ENCODE measurements around the gene LRP1.
"Not testable (repeated sequence)": the region's sequence is repeated elsewhere in the genome, so short reads cannot be mapped to it uniquely, and the experiment has no call there.

Gene LRP1

DNA sequence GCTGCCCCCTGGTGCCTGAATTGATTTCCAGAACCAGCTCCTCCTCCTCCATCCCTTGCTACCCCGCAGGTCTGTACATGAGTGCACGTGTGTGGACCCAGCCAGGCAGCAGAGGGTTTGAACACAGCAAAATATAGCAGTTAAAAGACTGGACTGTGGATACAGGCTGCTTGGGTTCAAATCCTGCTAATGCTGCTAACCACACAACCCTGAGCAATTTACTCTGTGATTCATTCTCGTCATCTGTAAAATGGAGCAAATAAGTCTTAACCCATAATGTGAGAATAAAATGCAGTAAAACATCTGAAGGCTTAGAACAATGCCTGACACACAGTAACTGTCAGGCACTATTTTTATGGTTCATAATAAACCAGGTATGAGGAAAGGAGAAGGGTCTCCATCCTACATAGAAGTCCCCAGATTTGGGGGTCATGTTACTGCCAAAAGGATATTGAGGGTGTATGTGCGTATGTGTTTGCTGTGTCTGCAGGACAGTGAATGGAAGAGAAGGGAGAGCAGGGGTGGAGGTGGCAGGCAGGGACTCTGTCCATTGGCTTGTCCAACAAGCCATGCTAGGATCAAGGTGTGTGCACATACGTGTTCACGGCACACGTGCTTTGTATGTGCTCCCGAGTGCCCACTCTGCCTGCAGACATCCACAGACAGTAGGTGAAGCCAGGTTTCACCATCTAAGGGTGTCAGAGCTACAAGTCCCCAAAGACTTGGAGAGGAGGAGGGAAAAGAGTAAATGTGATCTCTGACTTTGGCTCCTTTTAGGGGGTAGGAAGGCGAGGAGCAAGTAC is 15.6 kb upstream of the LRP1 start:
- peaks cover 0 to 9% (median 5%) of the 10 kb centered on the region in 5 donors for H3K36me3 ChIP-seq (ENCODE audit: control insufficient read depth in 5 of 5, insufficient read depth in 5 of 5, low read length in 5 of 5)
- peak overlapping the region; percentile 100 for H3K27ac ChIP-seq (ENCODE audit: low read depth, low read length)
- H3K27me3 ChIP-seq (ENCODE audit: control insufficient read depth in 5 of 5, insufficient read depth in 4 of 5, low read length in 5 of 5), result no peaks in the 10 kb centered on the region
- H3K4me1 ChIP-seq (ENCODE audit: control insufficient read depth in 5 of 5, insufficient read depth in 5 of 5, low read length in 5 of 5), result peaks cover 5 to 43% (median 40%) of the 10 kb centered on the region in 5 donors
- H3K9me3 ChIP-seq (ENCODE audit: control insufficient read depth in 5 of 5, low read length in 5 of 5), result no peaks in the 10 kb centered on the region
- H3K4me3 ChIP-seq (ENCODE audit: low read depth in 1 of 5, low read length in 5 of 5), result peak overlapping the region; percentile 78 to 98 (median 94)
- H3K9ac ChIP-seq (ENCODE audit: low read length in 5 of 5), result peak overlapping the region in 3 of 5 donors; percentile 53 to 95 (median 92)

DNA sequence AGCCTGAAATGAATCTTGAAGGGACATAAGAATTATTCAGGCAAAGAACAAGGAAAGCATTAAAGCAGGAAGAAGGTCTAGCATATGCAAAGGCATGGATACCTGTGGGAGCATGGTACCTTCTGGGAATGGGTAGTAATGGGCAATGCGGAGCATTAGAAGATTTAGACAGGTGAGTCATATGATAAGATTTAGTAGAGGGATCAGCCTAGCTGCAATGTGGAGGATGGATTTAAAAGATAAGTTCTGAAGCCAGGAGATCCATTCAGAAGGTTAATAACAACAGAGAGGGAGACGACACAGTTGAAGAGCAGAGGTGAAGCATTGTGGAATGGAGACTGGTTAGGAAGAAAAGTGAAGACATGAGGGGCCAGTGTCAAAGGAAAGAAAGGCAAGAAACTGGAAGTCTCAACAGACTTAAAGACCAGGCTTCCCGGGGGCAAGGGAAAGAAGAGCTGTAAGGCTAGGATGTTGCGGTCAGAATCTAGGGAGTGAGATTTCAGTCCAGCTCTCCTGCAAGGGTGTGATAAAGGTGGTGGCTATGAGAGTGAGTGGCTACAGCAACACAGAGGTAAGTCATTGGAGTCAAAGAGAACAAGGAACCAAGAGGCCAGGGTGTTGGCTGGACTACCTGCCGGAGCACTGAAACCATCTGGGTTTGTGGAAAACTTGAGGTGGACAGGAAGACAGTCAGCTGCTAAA is 11.6 kb upstream of the LRP1 start:
- H3K9ac ChIP-seq (ENCODE audit: low read length in 5 of 5), result no peak overlapping the region

DNA sequence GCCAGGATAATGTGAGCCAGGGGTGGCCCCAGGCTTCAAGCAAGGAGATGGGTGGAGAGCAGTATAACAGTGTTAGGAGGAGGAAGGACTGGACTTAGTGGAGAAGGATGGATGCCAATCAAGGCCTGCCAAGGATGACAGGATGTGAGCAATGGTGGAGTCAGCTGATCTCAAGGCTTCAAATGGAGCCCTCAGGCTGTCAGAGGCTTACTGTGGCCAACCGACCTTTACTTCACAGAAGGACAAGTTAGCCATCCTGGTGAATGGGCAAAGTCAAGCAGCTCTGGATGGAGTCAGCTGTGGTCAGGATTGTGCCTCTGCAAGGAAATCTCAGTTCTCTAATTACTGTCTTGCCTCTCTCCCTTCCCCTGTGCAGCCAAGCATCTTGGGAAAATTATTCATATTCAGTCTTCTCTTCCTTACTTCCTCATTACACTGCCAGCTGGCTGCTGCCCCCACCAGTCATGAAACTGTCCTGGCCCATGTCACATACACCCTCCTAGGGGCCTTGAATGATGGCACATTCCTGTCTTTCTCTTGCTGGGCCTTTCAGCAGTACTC is 9.5 kb upstream of the LRP1 start:
- H3K27ac ChIP-seq (ENCODE audit: low read depth, low read length), result no peak overlapping the region
- no peak overlapping the region for H3K4me3 ChIP-seq (ENCODE audit: low read depth in 1 of 5, low read length in 5 of 5)
- no peaks in the 10 kb centered on the region for H3K36me3 ChIP-seq (ENCODE audit: control insufficient read depth in 5 of 5, insufficient read depth in 5 of 5, low read length in 5 of 5)

More for the DNA sequence above, 11.6 kb upstream of the LRP1 start:
- Histone ChIP-seq H3K9me3 (ENCODE audit: control insufficient read depth in 5 of 5, low read length in 5 of 5) (no peaks in the 10 kb centered on the region), H3K36me3 (ENCODE audit: control insufficient read depth in 5 of 5, insufficient read depth in 5 of 5, low read length in 5 of 5) (no peaks in the 10 kb centered on the region), H3K4me1 (ENCODE audit: control insufficient read depth in 5 of 5, insufficient read depth in 5 of 5, low read length in 5 of 5) (peaks cover 5 to 22% (median 10%) of the 10 kb centered on the region in 5 donors), H3K4me3 (ENCODE audit: low read depth in 1 of 5, low read length in 5 of 5) (no peak overlapping the region), H3K27me3 (ENCODE audit: control insufficient read depth in 5 of 5, insufficient read depth in 4 of 5, low read length in 5 of 5) (no peaks in the 10 kb centered on the region), H3K27ac (ENCODE audit: low read depth, low read length) (no peak overlapping the region)

DNA sequence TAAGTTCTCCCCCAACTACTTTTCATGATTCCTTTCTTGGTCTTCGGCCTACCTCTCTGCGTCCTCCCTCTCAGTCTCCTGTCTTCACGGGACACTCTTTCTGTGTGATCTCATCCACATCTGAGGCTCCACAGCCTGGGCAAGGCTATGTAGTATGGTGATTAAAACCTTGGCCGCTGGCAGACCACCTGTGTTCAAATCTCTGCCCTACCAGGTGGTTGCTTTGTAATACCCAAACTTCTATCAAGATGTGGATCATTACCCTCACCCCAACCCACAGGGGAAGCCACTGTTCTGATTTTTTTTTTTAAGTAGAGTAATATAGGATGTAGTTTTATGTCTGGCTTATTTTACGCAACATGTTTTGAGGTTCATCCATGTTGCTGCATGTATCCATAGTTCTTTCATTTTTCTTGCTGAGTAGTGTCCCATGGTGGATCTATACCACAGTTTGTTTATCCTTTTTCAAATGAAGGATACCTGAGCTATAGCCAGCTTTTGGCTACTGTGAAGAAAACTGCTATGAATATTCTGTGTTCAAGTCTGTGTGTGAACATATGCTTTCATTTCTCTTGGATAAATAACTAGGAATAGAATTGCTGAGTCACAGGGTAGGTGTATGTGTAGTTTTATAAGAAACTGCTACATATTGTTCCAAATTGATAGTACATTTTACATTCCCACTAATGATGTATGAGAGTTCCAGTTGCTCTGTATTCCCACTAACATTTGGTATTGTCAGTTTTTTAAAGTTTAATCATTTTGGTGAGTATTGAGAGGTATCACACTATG is 8.8 kb upstream of the LRP1 start:
- no peak overlapping the region for H3K9ac ChIP-seq (ENCODE audit: low read length in 5 of 5)
- no peaks in the 10 kb centered on the region for H3K27me3 ChIP-seq (ENCODE audit: control insufficient read depth in 5 of 5, insufficient read depth in 4 of 5, low read length in 5 of 5)
- H3K9me3 ChIP-seq (ENCODE audit: control insufficient read depth in 5 of 5, low read length in 5 of 5), result no peaks in the 10 kb centered on the region
- H3K4me1 ChIP-seq (ENCODE audit: control insufficient read depth in 5 of 5, insufficient read depth in 5 of 5, low read length in 5 of 5), result peaks cover 0 to 12% (median 2%) of the 10 kb centered on the region in 5 donors
- no peaks in the 10 kb centered on the region for H3K36me3 ChIP-seq (ENCODE audit: control insufficient read depth in 5 of 5, insufficient read depth in 5 of 5, low read length in 5 of 5)
- no peak overlapping the region for H3K4me3 ChIP-seq (ENCODE audit: low read depth in 1 of 5, low read length in 5 of 5)
- H3K27ac ChIP-seq (ENCODE audit: low read depth, low read length), result no peak overlapping the region

More for the DNA sequence above, 9.5 kb upstream of the LRP1 start:
- H3K4me1 ChIP-seq (ENCODE audit: control insufficient read depth in 5 of 5, insufficient read depth in 5 of 5, low read length in 5 of 5), result peaks cover 0 to 12% (median 2%) of the 10 kb centered on the region in 5 donors
- no peaks in the 10 kb centered on the region for H3K9me3 ChIP-seq (ENCODE audit: control insufficient read depth in 5 of 5, low read length in 5 of 5)
- H3K27me3 ChIP-seq (ENCODE audit: control insufficient read depth in 5 of 5, insufficient read depth in 4 of 5, low read length in 5 of 5), result no peaks in the 10 kb centered on the region
- H3K9ac ChIP-seq (ENCODE audit: low read length in 5 of 5), result no peak overlapping the region

DNA sequence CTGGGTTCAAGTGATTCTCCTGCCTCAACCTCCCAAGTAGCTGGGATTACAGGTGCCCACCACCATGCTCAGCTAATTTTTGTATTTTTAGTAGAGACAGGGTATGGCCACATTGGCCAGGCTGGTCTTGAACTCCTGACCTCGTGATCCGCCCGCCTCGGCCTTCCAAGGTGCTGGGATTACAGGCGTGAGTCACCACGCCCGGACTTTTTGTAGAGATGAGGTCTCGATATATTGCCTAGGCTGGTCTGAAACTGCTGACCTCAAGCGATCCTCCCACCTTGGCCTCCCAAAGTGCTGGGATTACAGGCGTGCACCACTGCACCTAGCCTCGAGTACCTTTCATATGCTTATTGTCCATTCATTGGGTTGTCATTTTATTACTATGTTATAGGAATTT is 7.6 kb upstream of the LRP1 start:
- H3K4me3 ChIP-seq (ENCODE audit: low read depth in 1 of 5, low read length in 5 of 5); H3K9ac ChIP-seq (ENCODE audit: low read length in 5 of 5); H3K27me3 ChIP-seq (ENCODE audit: control insufficient read depth in 5 of 5, insufficient read depth in 4 of 5, low read length in 5 of 5); H3K27ac ChIP-seq (ENCODE audit: low read depth, low read length); H3K36me3 ChIP-seq (ENCODE audit: control insufficient read depth in 5 of 5, insufficient read depth in 5 of 5, low read length in 5 of 5); H3K9me3 ChIP-seq (ENCODE audit: control insufficient read depth in 5 of 5, low read length in 5 of 5): not testable (repeated sequence)
- H3K4me1 ChIP-seq (ENCODE audit: control insufficient read depth in 5 of 5, insufficient read depth in 5 of 5, low read length in 5 of 5), result peaks cover 0 to 12% (median 2%) of the 10 kb centered on the region in 5 donors

DNA sequence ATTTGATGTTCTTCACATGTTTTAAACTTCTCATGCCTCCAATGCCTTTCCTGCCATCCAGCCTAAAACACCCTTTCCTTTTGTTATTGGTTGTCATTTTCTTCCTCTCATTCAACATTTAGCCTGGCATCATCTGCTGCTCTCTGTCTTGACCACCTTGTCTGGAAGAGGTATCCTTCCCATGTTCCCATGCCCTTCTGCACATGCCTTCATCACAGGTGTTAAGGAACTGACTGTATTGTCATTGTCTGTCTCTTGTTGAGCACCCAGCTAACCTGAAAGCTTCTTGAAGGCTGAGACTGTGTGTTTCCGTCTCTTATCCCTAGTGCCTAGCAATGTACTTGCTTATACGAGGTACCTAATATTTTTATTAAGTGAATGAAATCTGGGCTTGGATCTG is 4.5 kb upstream of the LRP1 start:
- Histone ChIP-seq H3K9me3 (ENCODE audit: control insufficient read depth in 5 of 5, low read length in 5 of 5) (no peaks in the 10 kb centered on the region), H3K27me3 (ENCODE audit: control insufficient read depth in 5 of 5, insufficient read depth in 4 of 5, low read length in 5 of 5) (no peaks in the 10 kb centered on the region), H3K36me3 (ENCODE audit: control insufficient read depth in 5 of 5, insufficient read depth in 5 of 5, low read length in 5 of 5) (no peaks in the 10 kb centered on the region), H3K27ac (ENCODE audit: low read depth, low read length) (no peak overlapping the region), H3K4me3 (ENCODE audit: low read depth in 1 of 5, low read length in 5 of 5) (no peak overlapping the region), H3K4me1 (ENCODE audit: control insufficient read depth in 5 of 5, insufficient read depth in 5 of 5, low read length in 5 of 5) (peaks cover 2 to 24% (median 15%) of the 10 kb centered on the region in 5 donors), H3K9ac (ENCODE audit: low read length in 5 of 5) (no peak overlapping the region)

DNA sequence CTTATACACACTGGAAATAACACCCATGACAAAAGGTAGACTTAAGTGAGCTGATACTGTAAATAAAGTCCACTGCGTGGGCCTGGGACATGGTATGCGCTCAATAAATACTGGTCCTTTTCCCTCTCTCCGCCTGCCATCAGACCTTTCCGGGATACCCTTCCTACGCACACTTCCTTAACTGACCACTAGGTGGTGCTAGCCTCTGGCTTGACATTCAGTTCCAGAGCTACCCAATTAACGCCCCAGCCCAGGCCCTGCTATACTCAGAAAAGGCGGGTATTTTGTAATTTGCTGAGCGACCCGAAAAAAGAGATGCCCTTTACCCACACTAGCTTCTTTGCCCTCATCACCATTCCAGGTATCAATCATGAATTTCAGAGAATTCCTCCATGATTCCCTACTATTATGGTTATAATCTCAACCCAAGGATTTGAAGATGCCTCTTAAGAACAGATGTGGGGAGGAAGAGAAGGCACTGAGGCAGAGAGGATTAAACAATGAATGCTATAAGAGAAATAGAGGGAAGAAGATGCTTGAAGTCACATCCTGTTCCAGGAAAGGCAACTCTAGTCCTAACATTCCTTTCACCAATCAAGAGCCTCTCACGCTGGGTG is 3.9 kb upstream of the LRP1 start:
- H3K4me3 ChIP-seq (ENCODE audit: low read depth in 1 of 5, low read length in 5 of 5), result no peak overlapping the region
- H3K27me3 ChIP-seq (ENCODE audit: control insufficient read depth in 5 of 5, insufficient read depth in 4 of 5, low read length in 5 of 5), result no peaks in the 10 kb centered on the region
- H3K4me1 ChIP-seq (ENCODE audit: control insufficient read depth in 5 of 5, insufficient read depth in 5 of 5, low read length in 5 of 5), result peaks cover 2 to 24% (median 12%) of the 10 kb centered on the region in 5 donors
- H3K9ac ChIP-seq (ENCODE audit: low read length in 5 of 5), result peak overlapping the region in 1 of 5 donors; percentile 2
- H3K36me3 ChIP-seq (ENCODE audit: control insufficient read depth in 5 of 5, insufficient read depth in 5 of 5, low read length in 5 of 5), result no peaks in the 10 kb centered on the region
- H3K27ac ChIP-seq (ENCODE audit: low read depth, low read length), result peak overlapping the region; percentile 21
- H3K9me3 ChIP-seq (ENCODE audit: control insufficient read depth in 5 of 5, low read length in 5 of 5), result no peaks in the 10 kb centered on the region

DNA sequence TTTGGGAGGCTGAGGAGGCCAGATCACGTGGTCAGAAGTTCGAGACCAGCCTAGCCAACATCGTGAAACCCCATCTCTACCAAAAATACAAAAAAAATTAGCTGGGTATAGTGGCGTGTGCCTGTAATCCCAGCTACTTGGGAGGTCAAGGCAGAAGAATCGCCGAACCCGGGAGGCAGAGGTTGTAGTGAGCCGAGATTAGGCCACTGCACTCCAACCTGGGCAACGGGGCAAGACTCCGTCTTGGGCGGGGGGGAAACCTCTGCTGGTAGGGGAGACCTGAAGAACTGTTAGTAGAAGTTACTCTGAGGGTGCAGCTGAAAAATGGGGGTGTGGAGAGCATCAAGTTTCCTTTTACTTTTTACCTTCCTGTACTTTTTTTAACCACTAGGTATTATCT is 2.2 kb upstream of the LRP1 start:
- no peak overlapping the region for H3K27ac ChIP-seq (ENCODE audit: low read depth, low read length)

DNA sequence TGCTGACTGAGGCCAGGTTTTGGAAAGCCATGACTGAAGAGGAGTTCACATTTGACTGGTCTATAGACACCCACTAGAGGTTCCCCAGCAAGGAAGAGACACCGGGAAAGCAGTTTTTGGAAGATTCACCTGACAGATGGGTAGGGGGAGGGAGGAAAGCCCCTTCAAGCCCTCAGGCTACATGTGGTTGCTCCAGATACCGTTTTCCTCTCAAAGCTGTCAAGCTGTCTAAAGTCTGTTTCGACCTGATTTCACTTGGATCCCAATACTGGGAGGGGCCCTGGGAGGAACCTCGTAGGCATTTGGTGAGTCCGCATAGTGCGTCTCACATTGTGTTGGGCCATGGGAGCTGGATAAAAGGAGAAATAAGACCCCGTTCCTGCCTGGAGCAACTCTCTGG is 1.7 kb upstream of the LRP1 start:
- peak overlapping the region; percentile 64 to 89 (median 77) for H3K4me3 ChIP-seq (ENCODE audit: low read depth in 1 of 5, low read length in 5 of 5)
- H3K27ac ChIP-seq (ENCODE audit: low read depth, low read length), result peak overlapping the region; percentile 99
- no peaks in the 10 kb centered on the region for H3K36me3 ChIP-seq (ENCODE audit: control insufficient read depth in 5 of 5, insufficient read depth in 5 of 5, low read length in 5 of 5)
- no peaks in the 10 kb centered on the region for H3K9me3 ChIP-seq (ENCODE audit: control insufficient read depth in 5 of 5, low read length in 5 of 5)
- no peaks in the 10 kb centered on the region for H3K27me3 ChIP-seq (ENCODE audit: control insufficient read depth in 5 of 5, insufficient read depth in 4 of 5, low read length in 5 of 5)
- H3K9ac ChIP-seq (ENCODE audit: low read length in 5 of 5), result peak overlapping the region in 4 of 5 donors; percentile 13 to 93 (median 59)
- peaks cover 9 to 45% (median 31%) of the 10 kb centered on the region in 5 donors for H3K4me1 ChIP-seq (ENCODE audit: control insufficient read depth in 5 of 5, insufficient read depth in 5 of 5, low read length in 5 of 5)

More for the DNA sequence above, 2.2 kb upstream of the LRP1 start:
- no peaks in the 10 kb centered on the region for H3K27me3 ChIP-seq (ENCODE audit: control insufficient read depth in 5 of 5, insufficient read depth in 4 of 5, low read length in 5 of 5)
- no peak overlapping the region for H3K4me3 ChIP-seq (ENCODE audit: low read depth in 1 of 5, low read length in 5 of 5)
- H3K9me3 ChIP-seq (ENCODE audit: control insufficient read depth in 5 of 5, low read length in 5 of 5), result no peaks in the 10 kb centered on the region
- no peak overlapping the region for H3K9ac ChIP-seq (ENCODE audit: low read length in 5 of 5)
- no peaks in the 10 kb centered on the region for H3K36me3 ChIP-seq (ENCODE audit: control insufficient read depth in 5 of 5, insufficient read depth in 5 of 5, low read length in 5 of 5)
- H3K4me1 ChIP-seq (ENCODE audit: control insufficient read depth in 5 of 5, insufficient read depth in 5 of 5, low read length in 5 of 5), result peaks cover 7 to 40% (median 26%) of the 10 kb centered on the region in 5 donors
